Neural cell (in vitro differentiated cells): ENCODE results near the gene RAC3.
"Not testable (repeated sequence)": the region's sequence is repeated elsewhere in the genome, so short reads cannot be mapped to it uniquely, and the experiment has no call there.

Experiments
- EP300 ChIP-seq: fragments of 450-650 bp; conservative IDR thresholded peaks from 2 replicates; pipeline ENCODE4 v1.6.1; 2014; ENCODE audit warnings: antibody characterized with exemption, mild to moderate bottlenecking, moderate library complexity; ENCODE audit not compliant: poor library complexity, severe bottlenecking
- EZH2 ChIP-seq: fragments of 200-600, 300-800 bp; shearing (Covaris generic), sonication (generic); IDR thresholded peaks from 2 replicates; pipeline ENCODE4 v1.6.1; 2014; ENCODE audit warnings: antibody characterized with exemption, low read length, borderline replicate concordance, mild to moderate bottlenecking; ENCODE audit not compliant: insufficient read depth, poor library complexity, severe bottlenecking
- POLR2AphosphoS5 ChIP-seq: IDR thresholded peaks from 2 replicates; pipeline ENCODE4 v1.6.1; 2012
- RAD21 ChIP-seq: fragments of 450-650 bp; conservative IDR thresholded peaks from 2 replicates; pipeline ENCODE4 v1.6.1; 2014; ENCODE audit warnings: antibody characterized with exemption, mild to moderate bottlenecking, moderate library complexity
- SMC3 ChIP-seq: fragments of 450-650 bp; conservative IDR thresholded peaks from 2 replicates; pipeline ENCODE4 v1.6.1; 2014; ENCODE audit warnings: antibody characterized with exemption, mild to moderate bottlenecking, moderate library complexity; ENCODE audit not compliant: poor library complexity
- TAF1 ChIP-seq: IDR thresholded peaks from 2 replicates; pipeline ENCODE4 v1.6.1; 2012; ENCODE audit warnings: low read depth
- TF ChIP-seq, protein P1 (sequence below): IDR thresholded peaks from 2 replicates; pipeline ENCODE4 v1.6.1; 2012; ENCODE audit warnings: borderline replicate concordance
- TF ChIP-seq, protein P2 (sequence below): fragments of 450-650 bp; IDR thresholded peaks from 2 replicates; pipeline ENCODE4 v1.5.1; 2014; ENCODE audit warnings: antibody characterized with exemption, mild to moderate bottlenecking, moderate library complexity; ENCODE audit not compliant: poor library complexity, severe bottlenecking

DNA sequence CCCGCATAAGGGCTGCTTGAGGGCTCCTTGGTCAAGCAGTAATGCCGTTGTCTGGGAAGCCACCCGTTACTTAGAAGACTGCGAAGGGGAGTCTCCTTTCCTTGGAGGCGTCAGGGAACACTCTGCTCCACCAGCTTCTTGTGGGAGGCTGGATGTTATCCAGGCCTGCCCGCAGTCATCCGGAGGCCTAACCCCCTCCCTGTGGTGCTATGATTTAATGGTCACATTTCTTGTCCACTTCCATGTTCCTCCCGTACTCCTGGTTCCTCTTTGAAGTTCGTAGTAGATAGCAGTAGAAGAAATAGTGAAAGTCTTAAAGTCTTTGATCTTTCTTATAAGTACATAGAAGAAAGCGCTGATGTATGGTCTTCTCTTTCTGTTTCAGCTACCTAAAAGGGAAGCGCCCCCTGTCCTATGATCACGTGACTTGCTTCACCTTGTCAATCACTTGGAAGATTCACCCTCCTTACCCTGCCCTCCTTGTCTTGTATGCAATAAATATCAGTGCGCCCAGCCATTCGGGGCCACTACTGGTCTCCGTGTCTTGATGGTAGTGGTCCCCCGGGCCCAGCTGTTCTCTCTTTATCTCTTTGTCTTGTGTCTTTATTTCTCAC is 7.4 kb downstream of the RAC3 start:
- not testable (repeated sequence) for TF ChIP-seq POLR2AphosphoS5, TAF1, RAD21, EZH2, SMC3, EP300
- TF ChIP-seq, protein P1, sequence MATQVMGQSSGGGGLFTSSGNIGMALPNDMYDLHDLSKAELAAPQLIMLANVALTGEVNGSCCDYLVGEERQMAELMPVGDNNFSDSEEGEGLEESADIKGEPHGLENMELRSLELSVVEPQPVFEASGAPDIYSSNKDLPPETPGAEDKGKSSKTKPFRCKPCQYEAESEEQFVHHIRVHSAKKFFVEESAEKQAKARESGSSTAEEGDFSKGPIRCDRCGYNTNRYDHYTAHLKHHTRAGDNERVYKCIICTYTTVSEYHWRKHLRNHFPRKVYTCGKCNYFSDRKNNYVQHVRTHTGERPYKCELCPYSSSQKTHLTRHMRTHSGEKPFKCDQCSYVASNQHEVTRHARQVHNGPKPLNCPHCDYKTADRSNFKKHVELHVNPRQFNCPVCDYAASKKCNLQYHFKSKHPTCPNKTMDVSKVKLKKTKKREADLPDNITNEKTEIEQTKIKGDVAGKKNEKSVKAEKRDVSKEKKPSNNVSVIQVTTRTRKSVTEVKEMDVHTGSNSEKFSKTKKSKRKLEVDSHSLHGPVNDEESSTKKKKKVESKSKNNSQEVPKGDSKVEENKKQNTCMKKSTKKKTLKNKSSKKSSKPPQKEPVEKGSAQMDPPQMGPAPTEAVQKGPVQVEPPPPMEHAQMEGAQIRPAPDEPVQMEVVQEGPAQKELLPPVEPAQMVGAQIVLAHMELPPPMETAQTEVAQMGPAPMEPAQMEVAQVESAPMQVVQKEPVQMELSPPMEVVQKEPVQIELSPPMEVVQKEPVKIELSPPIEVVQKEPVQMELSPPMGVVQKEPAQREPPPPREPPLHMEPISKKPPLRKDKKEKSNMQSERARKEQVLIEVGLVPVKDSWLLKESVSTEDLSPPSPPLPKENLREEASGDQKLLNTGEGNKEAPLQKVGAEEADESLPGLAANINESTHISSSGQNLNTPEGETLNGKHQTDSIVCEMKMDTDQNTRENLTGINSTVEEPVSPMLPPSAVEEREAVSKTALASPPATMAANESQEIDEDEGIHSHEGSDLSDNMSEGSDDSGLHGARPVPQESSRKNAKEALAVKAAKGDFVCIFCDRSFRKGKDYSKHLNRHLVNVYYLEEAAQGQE: not testable (repeated sequence)
- TF ChIP-seq, protein P2, sequence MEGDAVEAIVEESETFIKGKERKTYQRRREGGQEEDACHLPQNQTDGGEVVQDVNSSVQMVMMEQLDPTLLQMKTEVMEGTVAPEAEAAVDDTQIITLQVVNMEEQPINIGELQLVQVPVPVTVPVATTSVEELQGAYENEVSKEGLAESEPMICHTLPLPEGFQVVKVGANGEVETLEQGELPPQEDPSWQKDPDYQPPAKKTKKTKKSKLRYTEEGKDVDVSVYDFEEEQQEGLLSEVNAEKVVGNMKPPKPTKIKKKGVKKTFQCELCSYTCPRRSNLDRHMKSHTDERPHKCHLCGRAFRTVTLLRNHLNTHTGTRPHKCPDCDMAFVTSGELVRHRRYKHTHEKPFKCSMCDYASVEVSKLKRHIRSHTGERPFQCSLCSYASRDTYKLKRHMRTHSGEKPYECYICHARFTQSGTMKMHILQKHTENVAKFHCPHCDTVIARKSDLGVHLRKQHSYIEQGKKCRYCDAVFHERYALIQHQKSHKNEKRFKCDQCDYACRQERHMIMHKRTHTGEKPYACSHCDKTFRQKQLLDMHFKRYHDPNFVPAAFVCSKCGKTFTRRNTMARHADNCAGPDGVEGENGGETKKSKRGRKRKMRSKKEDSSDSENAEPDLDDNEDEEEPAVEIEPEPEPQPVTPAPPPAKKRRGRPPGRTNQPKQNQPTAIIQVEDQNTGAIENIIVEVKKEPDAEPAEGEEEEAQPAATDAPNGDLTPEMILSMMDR: not testable (repeated sequence)
